ENCODE results near the gene THEMIS2. TPM values are rescaled to one million over a fixed set of nuclear protein-coding genes. Genes with fewer than 3 reads are reported as not detected.

Gene THEMIS2
- total and polyA plus RNA-seq, 2 of the 13 experiments (the other 11 are each of a cell fraction or from before 2014, with no cell fraction given), result 0.38 to 1.5 TPM

GRCh38 chr1:27931759-27932158 is 59.4 kb downstream of the THEMIS2 start:
- in situ Hi-C loops (cut with HindIII; ENCODE audit: extremely low pct_ligation_motif_present, low pct_unique_long_range_greater_than_20kb), result loop anchor here (10.0 kb wide), 1 partner anchor 77 kb away; no protein-coding TSS in a partner anchor
- BruUV-seq (replicated peaks), result no TSS peak
- no peak for FAIRE-seq

More at GRCh38 chr1:27931759-27932158, 59.4 kb downstream of the THEMIS2 start:
- Histone ChIP-seq H3K4me1 (ENCODE audit: insufficient read depth, low read length) (peaks cover 34% of the 10 kb centered on the region), H3K79me2 (ENCODE audit: insufficient read depth, low read length) (no peaks in the 10 kb centered on the region), H3K27me3 (ENCODE audit: control insufficient read depth in 1 of 2, insufficient read depth in 2 of 2, low read length in 2 of 2) (no peaks in the 10 kb centered on the region), H3K9me3 (ENCODE audit: low read length) (no peaks in the 10 kb centered on the region), H2AFZ (ENCODE audit: low read length) (no peak overlapping the region), H3K36me3 (replicated peaks in 1 of 2; ENCODE audit: control insufficient read depth in 1 of 2, insufficient read depth in 2 of 2, low read length in 2 of 2) (no peaks in the 10 kb centered on the region), H3K27ac (ENCODE audit: extremely low read length, insufficient read depth, low read length) (no peak overlapping the region), H4K20me1 (ENCODE audit: insufficient read depth, low read length) (no peaks in the 10 kb centered on the region), H3K4me2 (ENCODE audit: low read depth, low read length) (no peak overlapping the region), H3K9ac (ENCODE audit: insufficient read depth, low read depth, low read length) (no peak overlapping the region), H3K4me3 (replicated peaks in 1 of 3; ENCODE audit: insufficient read depth in 1 of 3, low read depth in 2 of 3, low read length in 3 of 3) (no peak overlapping the region)
- ChIA-PET POLR2A (no interaction called here), CTCF (ENCODE audit: low intra/inter-chr PET ratio, low total read pairs) (no interaction called here)
- intact Hi-C loops (cut with micrococcal nuclease; ENCODE audit: unreplicated experiment), result no loop called here
- no peak for DNase-seq (ENCODE audit: low spot score)
- 64% methylated on average over 4 of the region's 4 CpGs for WGBS (ENCODE audit: low lambda C conversion rate)
- no peak for ATAC-seq
- TF ChIP-seq ZFP82 (CRISPR knock-in tag; IDR thresholded peaks at IDR 0.05; ENCODE audit: borderline replicate concordance) (no peak), ZBTB25 (CRISPR knock-in tag; IDR thresholded peaks at IDR 0.05) (no peak), ZKSCAN1 (IDR thresholded peaks at IDR 0.05; ENCODE audit: low read length) (no peak), MEF2D (CRISPR knock-in tag; IDR thresholded peaks at IDR 0.05) (no peak), ZNF740 (CRISPR knock-in tag; IDR thresholded peaks at IDR 0.05) (no peak), SP5 (CRISPR knock-in tag; IDR thresholded peaks at IDR 0.05; ENCODE audit: borderline replicate concordance, low read depth) (no peak), RFX5 (IDR thresholded peaks at IDR 0.05; ENCODE audit: low read depth, low read length) (no peak)

Measured in HepG2 (cell line).